HepG2 (cell line): ENCODE data around the gene SLC25A10. TPM values are rescaled to one million over a fixed set of nuclear protein-coding genes. Genes with fewer than 3 reads are reported as not detected.

Source experiments
- ATAC-seq: fragments of 200-7000 bp; cut with Tn5 transposase; 3 replicates; pipeline ENCODE4 v1.9.1; 2020; ENCODE audit warnings: mild to moderate bottlenecking, moderate library complexity
- BruUV-seq: library from RNA; stranded (reverse); fragments of 400-500 nt; replicated peaks from 2 replicates; lab custom pipeline; 2021; lab: Mats Ljungman, UMichigan
- CTCF ChIA-PET: fragments of 300-600 bp; formaldehyde crosslinking; extraction: SDS; loops from one replicate; lab custom pipeline; 2021; ENCODE audit warnings: low total read pairs, inconsistent platforms, low intra/inter-chr PET ratio; lab: Yijun Ruan, JAX
- POLR2A ChIA-PET: fragments of 350-600 bp; sonication (Branson Sonifier 250); formaldehyde crosslinking; loops from one replicate; lab custom pipeline; 2020; ENCODE audit warnings: antibody characterized with exemption, inconsistent platforms; lab: Yijun Ruan, JAX
- DNase-seq: peaks from one replicate; pipeline ENCODE4 v3.0.0-alpha.2; 2015; ENCODE audit warnings: low spot score
- FAIRE-seq: peaks from 3 replicates; lab custom pipeline; 2011; peaks lifted over from hg19 to GRCh38; lab: Jason Lieb, UNC
- H2AFZ ChIP-seq: one replicate; pipeline ENCODE4 v1.6.1; 2011; ENCODE audit warnings: low read length, inconsistent platforms
- H3K27ac ChIP-seq: fragments of 300-600 bp; 3 replicates; pipeline ENCODE4 v1.8.0; 2011; ENCODE audit warnings: mixed run types, mild to moderate bottlenecking, mixed read lengths, low read length, inconsistent platforms; ENCODE audit not compliant: insufficient read depth; ENCODE audit errors: extremely low read length
- H3K27me3 ChIP-seq, 2 experiments: fragments of 200-600 bp in 1 of 2; 2 replicates in 1 of 2; 3 replicates in 1 of 2; pipeline versions ENCODE4 v1.6.0 to v1.8.0; 2011; ENCODE audit warnings: low read length in 2 of 2, mild to moderate bottlenecking in 2 of 2, moderate library complexity in 2 of 2, inconsistent platforms in 1 of 2; ENCODE audit not compliant: insufficient read depth in 2 of 2, control insufficient read depth in 1 of 2
- H3K36me3 ChIP-seq, 2 experiments: fragments of 200-600 bp in 1 of 2; replicated peaks in 1 of 2; 2 replicates in 1 of 2; 3 replicates in 1 of 2; pipeline versions ENCODE4 v1.5.1 to v1.8.0; 2011; ENCODE audit warnings: low read length in 2 of 2, inconsistent platforms in 1 of 2; ENCODE audit not compliant: insufficient read depth in 2 of 2, control insufficient read depth in 1 of 2
- H3K4me1 ChIP-seq: 2 replicates; pipeline ENCODE4 v1.5.1; 2012; ENCODE audit warnings: low read length, inconsistent platforms; ENCODE audit not compliant: insufficient read depth
- H3K4me2 ChIP-seq: 2 replicates; pipeline ENCODE4 v1.6.0; 2011; ENCODE audit warnings: low read depth, low read length, inconsistent platforms
- H3K4me3 ChIP-seq, 3 experiments: fragments of 200-600 bp in 1 of 3; sonication (generic), shearing (Covaris generic) in 1 of 3; replicated peaks in 1 of 3; 2 replicates each; pipeline ENCODE4 v1.5.1; 2011 to 2016; ENCODE audit warnings: low read length in 3 of 3, inconsistent platforms in 2 of 3, low read depth in 2 of 3, mild to moderate bottlenecking in 2 of 3, control low read depth in 1 of 3, mixed read lengths in 1 of 3; ENCODE audit not compliant: insufficient read depth in 1 of 3
- H3K79me2 ChIP-seq: one replicate; pipeline ENCODE4 v1.6.1; 2011; ENCODE audit warnings: low read length, inconsistent platforms; ENCODE audit not compliant: insufficient read depth
- H3K9ac ChIP-seq: 2 replicates; pipeline ENCODE4 v1.6.0; 2011; ENCODE audit warnings: mild to moderate bottlenecking, low read depth, low read length, inconsistent platforms; ENCODE audit not compliant: insufficient read depth
- H3K9me3 ChIP-seq: 2 replicates; pipeline ENCODE4 v1.5.1; 2012; ENCODE audit warnings: mild to moderate bottlenecking, low read length
- H4K20me1 ChIP-seq: 2 replicates; pipeline ENCODE4 v1.6.0; 2011; ENCODE audit warnings: inconsistent platforms, mild to moderate bottlenecking, low read length, moderate library complexity; ENCODE audit not compliant: insufficient read depth
- EED ChIP-seq: sonication (generic); formaldehyde crosslinking; IDR thresholded peaks from 2 replicates; pipeline ENCODE4 v1.5.0; 2020; ENCODE audit warnings: mild to moderate bottlenecking, missing genetic modification reagents
- GATAD2A ChIP-seq: IDR thresholded peaks from 2 replicates; pipeline ENCODE4 v1.6.1; 2016
- KDM4B ChIP-seq: sonication (generic); formaldehyde crosslinking; IDR thresholded peaks from 2 replicates; pipeline ENCODE4 v1.4.0; 2020; ENCODE audit warnings: missing genetic modification reagents
- KDM5B ChIP-seq: sonication (generic); formaldehyde crosslinking; IDR thresholded peaks from 2 replicates; pipeline ENCODE4 v1.4.0; 2020; ENCODE audit warnings: missing genetic modification reagents, mild to moderate bottlenecking, borderline replicate concordance
- MED13 ChIP-seq: sonication (generic); formaldehyde crosslinking; IDR thresholded peaks from 2 replicates; pipeline ENCODE4 v1.5.0; 2020; ENCODE audit warnings: missing genetic modification reagents
- NCOR1 ChIP-seq: fragments of 200-600 bp; sonication (generic); IDR thresholded peaks from 2 replicates; pipeline ENCODE4 v1.7.0; 2017; ENCODE audit warnings: antibody characterized with exemption, low read length, borderline replicate concordance
- NR1H2 ChIP-seq: sonication (generic); formaldehyde crosslinking; IDR thresholded peaks from 2 replicates; pipeline ENCODE4 v1.8.1; 2022; ENCODE audit warnings: low read depth, missing genetic modification reagents, borderline replicate concordance
- ZFP36 ChIP-seq: fragments of 150-350 bp; IDR thresholded peaks from 2 replicates; pipeline ENCODE4 v1.6.1; 2018; ENCODE audit warnings: borderline replicate concordance, low read length, low read depth; ENCODE audit not compliant: partially characterized antibody
- ZNF136 ChIP-seq: sonication (generic); formaldehyde crosslinking; IDR thresholded peaks from 2 replicates; pipeline ENCODE4 v1.8.1; 2022; ENCODE audit warnings: low read depth, mild to moderate bottlenecking, moderate library complexity, missing genetic modification reagents
- ZNF251 ChIP-seq: sonication (generic); formaldehyde crosslinking; IDR thresholded peaks from 2 replicates; pipeline ENCODE4 v1.9.0; 2021; ENCODE audit warnings: mild to moderate bottlenecking, missing genetic modification reagents
- ZNF598 ChIP-seq: sonication (generic); formaldehyde crosslinking; IDR thresholded peaks from 2 replicates; pipeline ENCODE4 v1.5.1; 2020; ENCODE audit warnings: mild to moderate bottlenecking, missing genetic modification reagents, borderline replicate concordance
- WGBS: methylation state at CpG from one replicate; pipeline ENCODE4 v1.1.6; 2017; ENCODE audit warnings: low lambda C conversion rate; 5-methylcytosine and 5-hydroxymethylcytosine counted together
- in situ Hi-C: cut with HindIII; loops from 2 replicates; pipeline ENCODE4 v1.10.0; 2017; ENCODE audit warnings: low pct_unique_long_range_greater_than_20kb; ENCODE audit not compliant: extremely low pct_ligation_motif_present
- intact Hi-C: fragments of 100-400 bp; cut with micrococcal nuclease; formaldehyde crosslinking; loops from one replicate; pipeline ENCODE4 v1.10.0; 2022; ENCODE audit not compliant: unreplicated experiment
- polyA plus RNA-seq, 8 experiments: library from polyadenylated mRNA; depleted of rRNA in 3 of 8; stranded (reverse) in 7 of 8; unstranded in 1 of 8; fragments of >200 nt; fragmentation: Illumina TruSeq in 4 of 8; extraction: Trizol in 4 of 8; gene quantifications; 2 replicates each; pipeline versions ENCODE4 v1.2.1 to v1.2.3, GENCODE V29; 2011 to 2016; ENCODE audit warnings: low read depth in 4 of 8, missing spikeins in 1 of 8, mixed read lengths in 1 of 8; ENCODE audit not compliant: insufficient read depth in 1 of 8
- total RNA-seq, 5 experiments: library from RNA; depleted of rRNA; stranded (reverse); fragments of >200 nt; fragmentation: Illumina TruSeq; extraction: Trizol; gene quantifications; 2 replicates each; pipeline ENCODE4 v1.2.3, GENCODE V29; 2016; ENCODE audit warnings: low read depth in 1 of 5

SLC25A10 gene
- total and polyA plus RNA-seq, 2 of the 13 experiments (the other 11 are each of a cell fraction or from before 2014, with no cell fraction given) = 46.5 to 140 TPM

DNA sequence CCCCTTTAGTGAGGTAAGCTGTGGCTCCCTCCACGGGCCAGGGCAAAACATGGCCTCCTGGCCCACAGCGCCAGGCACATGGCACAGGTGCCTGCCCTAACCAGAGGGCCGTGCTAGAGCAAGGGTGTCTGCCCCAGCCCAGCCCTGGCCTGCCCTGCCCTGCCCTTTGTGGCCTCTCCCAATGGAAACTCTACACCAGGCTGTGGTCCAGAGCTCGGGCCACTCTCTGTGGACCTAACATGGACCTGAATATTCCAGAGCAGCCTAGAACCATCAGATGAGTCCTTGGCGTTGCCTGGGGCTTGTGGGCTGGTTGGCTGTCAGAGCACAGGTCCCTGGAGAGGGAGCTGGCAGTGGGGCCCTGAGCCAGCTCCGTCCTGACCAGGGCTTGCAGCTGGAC lies 16.9 kb upstream of the SLC25A10 start:
- POLR2A ChIA-PET = interaction anchor here (1.3 to 2.1 kb wide), 2 partner anchors 11 to 18 kb away, joined by 5 to 16 read pairs; partner anchors contain the start of genes ARL16 and HGS
- no peak overlapping the region for H3K4me2 ChIP-seq
- peaks cover 8% of the 10 kb centered on the region for H3K79me2 ChIP-seq
- H3K27ac ChIP-seq = no peak overlapping the region
- H4K20me1 ChIP-seq = no peaks in the 10 kb centered on the region; the same call in 1 of the 2 replicates
- BruUV-seq = no TSS peak
- H2AFZ ChIP-seq = no peak overlapping the region
- DNase-seq (no peak), ATAC-seq (no peak; the same call in 1 of the 3 replicates), FAIRE-seq (no peak)
- H3K9ac ChIP-seq = no peak overlapping the region
- no peaks in the 10 kb centered on the region for H3K4me1 ChIP-seq
- H3K9me3 ChIP-seq = no peaks in the 10 kb centered on the region
- CTCF ChIA-PET = no interaction called here
- H3K4me3 ChIP-seq = no peak overlapping the region
- in situ Hi-C loops (no loop called here), intact Hi-C loops (no loop called here)
- peaks cover 57 to 78% of the 10 kb centered on the region in 2 experiments for H3K36me3 ChIP-seq
- no peaks in the 10 kb centered on the region; a peak in 1 of 5 replicates for H3K27me3 ChIP-seq
- TF ChIP-seq NCOR1 (no peak), KDM5B (no peak), ZNF136 (no peak), ZFP36 (no peak), ZNF598 (CRISPR knock-in tag) (no peak), EED (CRISPR knock-in tag) (no peak), NR1H2 (CRISPR knock-in tag) (no peak), GATAD2A (CRISPR knock-in tag) (no peak), ZNF251 (CRISPR knock-in tag) (no peak), MED13 (no peak), KDM4B (no peak)
- 81% methylated on average over 3 of the region's 6 CpGs for WGBS
